HG02943 (cell line): ENCODE data around the gene CHI3L2.

Experiments used
- ATAC-seq: cut with Tn5 transposase; IDR thresholded peaks from one replicate; pipeline ENCODE4 v1.9.1; 2021; ENCODE audit warnings: mild to moderate bottlenecking, low read depth, moderate library complexity; ENCODE audit not compliant: unreplicated experiment

CHI3L2 gene

GRCh38 chr1:111286912-111287311 lies 59.4 kb downstream of the CHI3L2 start:
- ATAC-seq, result no peak

- no peak for ATAC-seq
Observed at GRCh38 chr1:111289371-111289770, 61.9 kb downstream of the CHI3L2 start.

- ATAC-seq, result no peak
Observed at GRCh38 chr1:111290104-111290503, 62.6 kb downstream of the CHI3L2 start.

- ATAC-seq, result no peak
Observed at GRCh38 chr1:111290630-111291029, 63.1 kb downstream of the CHI3L2 start, which contains the start of gene CHIA. Gene CHIA (plus strand): TSS chr1:111290851. CDS start chr1:111310468, 19,617 bp downstream.
